Lower leg skin (tissue), 4 donors: ENCODE results near the gene LCA5. TPM values are rescaled to one million over a fixed set of nuclear protein-coding genes. Genes with fewer than 3 reads are reported as not detected.

Source experiments
- DNase-seq, 2 donors: peaks; one replicate each; pipeline ENCODE4 v3.0.0-alpha.2; 2019; ENCODE audit warnings: low spot score in 2 of 2
- H3K4me3 ChIP-seq: fragments of 200-600 bp; sonication (generic); 2 replicates; pipeline ENCODE4 v1.5.1; 2017; ENCODE audit warnings: mild to moderate bottlenecking, low read depth; ENCODE audit not compliant: poor library complexity, severe bottlenecking
- POLR2A ChIP-seq, 2 donors: fragments of 450-650 bp; IDR thresholded peaks; one replicate each; pipeline ENCODE4 v1.6.1; 2016 to 2017; ENCODE audit warnings: antibody characterized with exemption in 2 of 2, mild to moderate bottlenecking in 1 of 2, moderate library complexity in 1 of 2
- WGBS, 2 donors: methylation state at CpG; one replicate each; pipeline ENCODE4 v1.1.5; 2018; 5-methylcytosine and 5-hydroxymethylcytosine counted together
- intact Hi-C: fragments of 100-400 bp; cut with DNase I; formaldehyde crosslinking; loops from one replicate; pipeline ENCODE4 v1.15.0; 2023; ENCODE audit warnings: low total_unique reads
- total RNA-seq, 4 donors: library from RNA; depleted of rRNA; stranded (reverse); fragments of >200 nt; gene quantifications; one replicate each; pipeline ENCODE4 v1.1.0, GENCODE V29; 2016
- TF ChIP-seq, protein P1 (sequence below), 3 donors: fragments of 450-650 bp; IDR thresholded peaks; one replicate each; pipeline ENCODE4 v1.5.1; 2016; ENCODE audit warnings: antibody characterized with exemption in 3 of 3, mild to moderate bottlenecking in 3 of 3, moderate library complexity in 2 of 3

The LCA5 gene
- total RNA-seq, 4 donors from 2014 or later: 1.8 to 2.8 (median 2.2) TPM

DNA sequence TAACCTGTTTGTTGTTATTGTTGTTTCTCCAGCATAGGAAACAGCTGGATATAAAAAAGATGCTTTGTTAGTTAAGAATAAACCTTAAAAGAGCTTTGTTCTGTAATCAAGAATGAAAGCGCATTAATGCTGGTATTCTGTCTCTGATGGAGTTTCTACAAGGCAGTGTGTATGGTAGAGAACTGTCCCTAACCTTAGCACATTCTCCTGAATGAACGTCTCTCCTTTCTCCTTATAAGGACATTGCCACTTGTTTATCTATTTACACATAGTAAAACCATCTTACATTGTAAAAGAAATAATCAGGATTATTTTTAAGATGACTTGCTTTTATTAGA, 33.8 kb upstream of the LCA5 start:
- intact Hi-C loops: no loop called here
- no peak for TF ChIP-seq POLR2A (IDR thresholded peaks at IDR 0.05)
- TF ChIP-seq, protein P1, sequence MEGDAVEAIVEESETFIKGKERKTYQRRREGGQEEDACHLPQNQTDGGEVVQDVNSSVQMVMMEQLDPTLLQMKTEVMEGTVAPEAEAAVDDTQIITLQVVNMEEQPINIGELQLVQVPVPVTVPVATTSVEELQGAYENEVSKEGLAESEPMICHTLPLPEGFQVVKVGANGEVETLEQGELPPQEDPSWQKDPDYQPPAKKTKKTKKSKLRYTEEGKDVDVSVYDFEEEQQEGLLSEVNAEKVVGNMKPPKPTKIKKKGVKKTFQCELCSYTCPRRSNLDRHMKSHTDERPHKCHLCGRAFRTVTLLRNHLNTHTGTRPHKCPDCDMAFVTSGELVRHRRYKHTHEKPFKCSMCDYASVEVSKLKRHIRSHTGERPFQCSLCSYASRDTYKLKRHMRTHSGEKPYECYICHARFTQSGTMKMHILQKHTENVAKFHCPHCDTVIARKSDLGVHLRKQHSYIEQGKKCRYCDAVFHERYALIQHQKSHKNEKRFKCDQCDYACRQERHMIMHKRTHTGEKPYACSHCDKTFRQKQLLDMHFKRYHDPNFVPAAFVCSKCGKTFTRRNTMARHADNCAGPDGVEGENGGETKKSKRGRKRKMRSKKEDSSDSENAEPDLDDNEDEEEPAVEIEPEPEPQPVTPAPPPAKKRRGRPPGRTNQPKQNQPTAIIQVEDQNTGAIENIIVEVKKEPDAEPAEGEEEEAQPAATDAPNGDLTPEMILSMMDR (IDR thresholded peaks at IDR 0.05): no peak
- 36 to 41% methylated on average over 2 of the region's 2 CpGs for WGBS, 2 donors
- no peak for DNase-seq
- H3K4me3 ChIP-seq: no peak overlapping the region

DNA sequence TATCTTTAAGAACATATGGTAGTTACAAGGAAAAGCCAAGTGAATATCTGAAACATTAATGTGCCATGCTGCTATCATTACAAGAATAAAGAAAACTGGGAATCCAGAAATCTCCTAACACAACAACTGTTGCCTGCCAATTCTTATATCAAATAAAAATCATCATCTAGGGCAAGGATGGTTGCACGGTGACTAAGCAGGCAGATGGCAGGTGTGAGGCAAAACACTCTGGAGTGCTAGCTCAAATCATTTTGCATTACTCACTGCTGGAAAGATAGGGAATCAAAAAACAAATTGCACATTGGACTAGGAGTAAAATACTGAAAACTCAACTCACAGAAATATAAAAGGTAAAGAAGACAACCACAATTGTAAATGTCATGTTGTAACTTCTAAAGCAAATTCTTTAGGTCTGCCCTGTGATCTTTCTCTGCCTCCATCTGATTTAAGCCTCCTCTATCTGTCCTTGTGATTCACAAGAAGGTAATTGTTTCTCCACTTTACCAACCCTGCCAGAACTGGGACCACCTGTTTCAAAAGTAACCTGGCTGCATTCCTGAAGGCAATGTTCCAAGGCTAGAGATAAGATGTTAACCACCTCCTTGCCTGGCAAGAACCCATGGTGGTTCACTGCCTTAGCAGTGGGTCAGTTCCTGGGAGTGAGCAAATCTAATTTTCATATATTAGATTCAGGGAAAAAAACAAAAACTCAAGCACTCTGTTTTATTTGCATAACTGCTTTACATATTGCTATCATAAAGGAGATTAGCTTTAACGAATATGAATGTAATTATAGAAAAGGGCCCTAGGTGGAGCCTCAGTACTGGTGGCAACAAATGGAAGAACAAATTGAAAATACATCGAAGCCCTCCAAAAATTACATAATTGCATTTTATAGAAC, 33.1 kb upstream of the LCA5 start:
- DNase-seq: no peak
- WGBS, 2 donors: 13 to 15% methylated on average over 3 of the region's 3 CpGs
- no peak overlapping the region for H3K4me3 ChIP-seq
- intact Hi-C loops: no loop called here
- TF ChIP-seq, protein P1 (IDR thresholded peaks at IDR 0.05): no peak
- no peak for TF ChIP-seq POLR2A (IDR thresholded peaks at IDR 0.05)

DNA sequence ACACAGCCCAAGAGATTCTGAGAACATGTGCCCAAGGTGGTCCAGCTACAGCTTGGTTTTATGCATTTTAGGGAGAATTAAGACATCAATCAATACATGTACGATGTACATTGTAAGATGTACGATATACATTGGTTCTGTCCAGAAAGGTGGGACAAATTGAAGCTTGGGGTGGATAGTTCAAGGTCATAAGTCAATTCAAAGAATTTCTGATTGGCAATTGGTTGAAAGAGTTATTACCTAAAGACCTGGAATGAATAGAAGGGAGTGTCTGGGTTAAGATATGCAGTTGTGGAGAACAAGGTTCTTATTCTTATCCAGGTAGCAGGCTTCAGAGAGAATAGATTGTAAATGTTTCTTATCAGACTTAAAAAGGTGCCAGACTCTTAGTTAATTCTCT, 31.8 kb upstream of the LCA5 start:
- intact Hi-C loops: no loop called here
- H3K4me3 ChIP-seq: no peak overlapping the region
- TF ChIP-seq POLR2A (IDR thresholded peaks at IDR 0.05): no peak
- TF ChIP-seq, protein P1 (IDR thresholded peaks at IDR 0.05): no peak
- no peak for DNase-seq
- WGBS, 2 donors: 84% methylated on average over 2 of the region's 2 CpGs

DNA sequence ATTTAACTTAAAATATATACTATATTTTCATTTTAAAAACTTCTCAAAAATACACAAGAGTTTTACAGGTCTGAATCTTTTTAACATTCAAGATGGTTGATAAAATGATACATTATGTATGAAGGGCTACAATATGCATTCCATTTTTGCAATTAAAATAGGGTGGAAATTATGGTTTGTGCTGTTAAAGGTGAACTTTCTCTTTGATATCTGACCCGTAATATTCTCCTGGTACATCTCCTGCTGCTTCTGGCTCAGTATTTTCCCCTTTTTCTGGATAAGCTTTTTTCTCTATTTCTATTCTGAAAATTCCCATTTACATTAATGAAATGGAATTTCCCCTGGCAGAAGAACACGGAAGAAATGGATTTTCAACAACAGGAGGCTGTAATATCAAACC, 27.4 kb upstream of the LCA5 start:
- intact Hi-C loops: no loop called here
- no peak for DNase-seq
- H3K4me3 ChIP-seq: no peak overlapping the region
- TF ChIP-seq, protein P1 (IDR thresholded peaks at IDR 0.05): no peak
- TF ChIP-seq POLR2A (IDR thresholded peaks at IDR 0.05): no peak
- 69 to 70% methylated on average over 2 of the region's 2 CpGs for WGBS, 2 donors

DNA sequence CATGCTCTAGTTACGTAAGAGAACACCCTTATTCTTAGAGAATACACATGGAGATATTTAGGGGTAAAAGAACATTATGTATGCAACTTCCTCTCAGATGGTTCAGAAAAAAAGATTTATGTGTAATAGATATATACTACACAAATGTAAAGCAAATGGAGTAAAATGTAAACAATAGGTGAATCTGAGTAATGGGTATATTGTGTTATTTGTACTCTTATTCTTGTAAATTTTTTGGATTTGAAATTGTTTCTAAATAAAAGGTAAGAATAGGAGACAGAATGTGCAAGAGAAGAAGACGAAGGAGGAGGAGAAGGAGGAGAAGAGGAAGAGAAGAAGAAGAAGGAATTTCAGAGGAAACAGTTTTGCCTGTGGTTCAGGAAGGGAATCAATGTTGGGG, 22.5 kb upstream of the LCA5 start:
- intact Hi-C loops: no loop called here
- no peak for TF ChIP-seq POLR2A (IDR thresholded peaks at IDR 0.05)
- 66 to 98% methylated on average over 2 of the region's 2 CpGs for WGBS, 2 donors
- no peak for DNase-seq
- H3K4me3 ChIP-seq: no peak overlapping the region

DNA sequence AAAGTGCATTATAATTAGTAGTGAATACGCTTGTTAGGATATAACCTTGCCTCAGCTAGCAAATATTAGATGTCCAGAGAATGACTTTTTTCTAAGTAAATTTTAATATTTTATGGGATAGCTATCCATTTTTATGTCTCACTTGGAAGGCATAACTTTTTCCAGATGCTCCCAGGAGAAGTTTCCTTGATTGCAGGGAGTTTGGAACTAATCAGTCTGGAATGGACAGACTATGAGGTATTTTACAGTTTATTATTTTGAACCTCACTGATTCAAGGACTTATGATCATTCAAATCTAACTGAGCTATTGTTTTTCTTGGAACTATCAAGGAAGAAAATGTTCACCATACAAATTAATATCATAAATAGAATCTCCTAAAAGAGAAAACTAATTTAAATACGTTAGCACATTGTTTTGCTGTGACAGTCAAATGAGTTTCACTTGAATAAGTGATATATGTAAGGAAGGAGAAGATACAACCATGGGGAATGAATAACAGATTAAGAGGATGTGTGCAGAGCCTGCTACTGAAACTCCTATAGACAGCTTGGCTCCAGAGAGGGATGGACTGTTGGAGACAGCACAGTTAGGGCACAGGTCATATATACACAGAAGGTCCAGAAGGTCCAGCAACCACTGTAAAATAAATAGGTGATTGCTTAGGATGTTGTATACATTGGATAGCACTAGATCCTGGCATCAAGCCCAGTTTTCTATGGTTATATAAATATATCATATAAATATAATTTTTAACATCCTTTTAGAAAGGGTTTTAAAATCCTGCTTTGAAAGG, 20.6 kb upstream of the LCA5 start:
- WGBS, 2 donors: 78 to 81% methylated on average over 2 of the region's 2 CpGs

More for the DNA sequence above, 20.6 kb upstream of the LCA5 start:
- H3K4me3 ChIP-seq: no peak overlapping the region
- TF ChIP-seq, protein P1 (IDR thresholded peaks at IDR 0.05): no peak
- TF ChIP-seq POLR2A (IDR thresholded peaks at IDR 0.05): no peak
- intact Hi-C loops: no loop called here
- no peak for DNase-seq
